ENCODE data around the gene LEKR1.

LEKR1 gene

DNA sequence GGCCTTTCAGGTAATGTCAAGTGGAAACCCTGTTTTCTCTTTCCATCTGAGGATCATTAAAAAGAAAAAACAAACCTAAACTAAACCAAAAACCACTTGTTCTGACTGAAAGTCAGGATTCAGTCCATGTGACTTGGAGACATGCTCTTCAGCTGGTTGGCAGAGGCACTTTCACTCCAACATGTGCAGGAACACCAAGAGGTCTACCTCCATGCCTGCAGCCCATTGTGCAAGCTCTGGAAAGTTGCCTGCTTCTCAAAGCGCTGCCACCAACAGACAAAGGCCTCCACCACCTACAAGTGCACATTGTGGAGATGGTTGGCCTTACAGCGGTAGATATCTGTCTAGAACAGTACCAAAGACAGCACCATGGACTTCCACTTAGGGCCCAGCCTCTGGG lies 161.8 kb downstream of the LEKR1 start:
- no peak for DNase-seq

DNA sequence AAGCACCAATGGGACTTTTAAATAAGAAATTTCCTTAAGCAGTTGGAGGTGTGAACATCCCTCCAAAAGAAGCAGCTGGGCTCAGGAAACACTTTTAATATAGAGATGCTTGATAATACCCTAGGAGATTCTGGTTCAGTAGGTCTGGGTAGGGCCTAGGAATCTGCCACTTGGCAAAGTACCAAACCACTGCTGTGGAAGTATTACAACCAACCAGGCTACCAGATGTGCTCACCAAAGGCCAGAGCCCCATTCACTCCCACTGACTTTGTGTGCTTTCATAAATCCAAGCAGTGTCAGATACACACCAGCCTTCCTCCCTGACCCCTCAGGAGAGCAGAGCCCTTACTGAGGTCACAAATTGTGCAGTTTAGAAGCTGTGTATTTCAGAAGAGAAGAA lies 171.2 kb downstream of the LEKR1 start:
- DNase-seq = no peak

- DNase-seq = no peak
These were observed 175.2 kb downstream of the LEKR1 start for GRCh38 chr3:157001221-157001957.

GRCh38 chr3:157021679-157022078 lies 195.5 kb downstream of the LEKR1 start:
- DNase-seq = no peak

DNA sequence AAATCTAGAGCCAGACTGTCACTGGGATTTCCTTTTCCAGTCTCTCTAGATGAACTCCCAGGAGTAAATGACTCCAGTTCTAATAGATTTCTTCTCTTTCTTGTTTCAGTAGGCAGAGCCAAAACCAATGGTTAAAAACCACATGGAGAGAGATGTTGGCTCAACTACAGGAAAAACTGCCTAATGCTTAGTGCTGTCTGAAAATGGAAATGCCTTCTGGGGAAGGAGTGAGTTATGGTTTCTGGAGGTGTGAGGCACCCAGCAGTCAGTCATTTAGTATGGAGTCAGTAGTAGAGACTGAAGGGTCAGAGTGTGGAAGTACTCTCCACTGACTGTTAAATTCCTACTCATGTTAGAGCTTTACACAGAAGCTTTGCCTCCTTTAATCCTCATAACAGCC lies 197.1 kb downstream of the LEKR1 start:
- DNase-seq = no peak

- no peak for DNase-seq
These were observed 199.9 kb downstream of the LEKR1 start for GRCh38 chr3:157026091-157026490.

DNA sequence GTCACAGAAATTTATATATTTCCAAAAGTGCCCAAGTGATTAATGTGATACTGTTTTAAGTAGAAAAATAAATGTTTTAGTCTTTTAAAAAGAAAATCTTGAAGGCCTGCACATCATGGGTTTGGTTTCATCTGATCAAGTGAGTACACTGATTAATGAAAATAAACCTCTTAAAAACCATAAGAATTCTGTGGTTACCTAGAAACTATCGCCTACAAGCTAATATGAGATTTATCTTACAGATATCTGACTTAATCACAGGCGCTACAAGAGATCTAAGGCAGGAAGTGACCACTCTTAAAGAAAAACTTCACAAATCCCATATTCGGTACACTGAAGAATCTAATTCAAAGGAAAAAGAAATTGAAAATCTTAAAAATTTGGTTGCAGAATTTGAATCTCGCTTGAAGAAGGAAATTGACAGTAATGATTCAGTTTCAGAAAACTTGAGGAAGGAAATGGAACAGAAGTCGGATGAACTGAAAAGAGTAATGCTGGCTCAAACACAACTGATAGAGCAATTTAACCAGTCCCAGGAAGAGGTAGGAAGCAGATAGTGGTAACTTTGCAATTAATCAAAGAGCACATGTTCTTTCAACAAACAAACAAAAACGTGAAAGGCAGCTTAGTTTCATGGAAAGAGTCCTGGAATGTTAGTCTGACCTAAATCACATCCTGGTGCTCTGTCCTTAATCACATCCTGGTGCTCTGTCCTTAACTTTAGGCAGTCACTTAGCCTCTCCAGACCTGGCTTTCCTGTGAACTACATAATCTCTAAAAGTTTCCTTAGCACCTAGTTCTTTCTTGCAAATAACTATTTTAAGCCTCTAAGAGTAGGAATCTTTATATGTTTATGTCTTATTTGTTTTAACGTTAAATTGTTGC lies 201.9 kb downstream of the LEKR1 start:
- DNase-seq = no peak

GRCh38 chr3:157029365-157029790 lies 203.2 kb downstream of the LEKR1 start:
- no peak for DNase-seq

- no peak for DNase-seq
These were observed 204.6 kb downstream of the LEKR1 start for GRCh38 chr3:157030712-157031111.

DNA sequence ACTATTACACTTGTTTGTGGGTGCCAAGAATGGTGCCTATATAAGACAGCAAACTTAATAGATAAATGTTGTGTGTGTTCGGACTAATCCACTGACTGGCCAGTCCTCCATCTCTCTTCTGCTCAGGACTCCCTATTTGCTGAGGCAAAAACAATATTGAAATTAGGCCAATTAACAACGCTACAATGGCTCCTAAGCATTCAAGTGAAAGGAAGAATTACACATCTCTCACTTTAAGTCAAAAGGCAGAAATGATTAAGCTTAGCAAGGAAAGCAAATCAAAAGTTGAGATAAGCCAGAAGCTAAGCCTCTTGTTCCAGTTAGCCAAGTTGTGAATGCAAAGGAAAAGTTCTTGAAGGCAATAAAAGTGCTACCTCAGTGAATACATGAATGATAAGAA lies 206.8 kb downstream of the LEKR1 start:
- no peak for DNase-seq

- no peak for DNase-seq
These were observed 214.3 kb downstream of the LEKR1 start for GRCh38 chr3:157040456-157040855.

- DNase-seq = no peak
These were observed 216.1 kb downstream of the LEKR1 start for GRCh38 chr3:157042226-157042625.

- DNase-seq = no peak
These were observed 217.6 kb downstream of the LEKR1 start for GRCh38 chr3:157043771-157044170.

DNA sequence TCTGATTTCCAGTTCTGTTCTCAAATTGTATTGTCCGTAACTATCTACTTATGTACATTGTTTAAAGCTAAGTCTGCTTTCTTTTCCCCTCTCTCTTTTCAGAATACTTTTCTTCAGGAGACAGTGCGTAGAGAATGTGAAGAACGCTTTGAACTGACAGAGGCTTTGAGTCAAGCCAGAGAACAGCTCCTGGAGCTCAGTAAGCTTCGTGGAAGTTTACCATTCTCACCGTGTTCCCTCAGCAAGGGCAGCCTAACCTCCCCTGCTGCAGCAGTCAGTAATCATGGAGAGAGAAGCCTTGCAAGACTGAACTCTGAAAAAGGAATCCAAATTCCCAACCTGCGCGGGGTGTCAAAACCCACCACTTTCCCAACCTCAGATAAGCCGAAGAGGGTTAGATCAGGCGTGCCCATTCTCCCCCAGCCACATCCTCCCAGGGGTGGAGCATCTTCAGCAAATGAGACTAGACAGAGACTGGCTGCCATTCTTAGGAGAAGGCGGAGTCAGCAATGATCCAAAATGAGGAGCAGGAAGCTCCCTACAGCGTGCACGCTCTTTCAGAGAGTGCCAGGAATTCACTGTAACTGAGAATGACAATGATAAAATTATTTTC lies 219.2 kb downstream of the LEKR1 start:
- DNase-seq = no peak

DNA sequence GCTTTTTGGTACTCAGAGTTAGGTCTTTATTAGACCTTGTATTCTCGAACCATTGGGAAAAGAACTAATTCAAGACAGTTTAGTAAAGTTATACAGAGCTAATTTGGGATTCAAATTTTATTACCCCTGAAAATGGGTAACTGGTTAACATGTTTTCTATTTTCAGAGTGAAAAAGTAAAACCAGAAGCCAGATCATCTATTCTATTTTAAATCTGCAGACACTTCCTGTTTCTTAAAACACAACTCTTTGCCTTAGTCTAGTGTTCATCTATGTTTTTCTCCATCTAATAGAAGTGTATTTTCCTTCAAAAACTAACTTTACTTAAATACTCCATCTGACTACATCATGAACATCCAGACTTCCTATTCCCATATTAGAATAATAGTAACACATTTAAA lies 220.4 kb downstream of the LEKR1 start:
- DNase-seq = no peak

GRCh38 chr3:157051055-157051454 lies 224.9 kb downstream of the LEKR1 start:
- DNase-seq = no peak

GRCh38 chr3:157051591-157051990 lies 225.4 kb downstream of the LEKR1 start:
- no peak for DNase-seq

GRCh38 chr3:157056035-157056434 lies 229.9 kb downstream of the LEKR1 start:
- DNase-seq = no peak

GRCh38 chr3:157058392-157059071 lies 232.4 kb downstream of the LEKR1 start:
- no peak for DNase-seq

DNA sequence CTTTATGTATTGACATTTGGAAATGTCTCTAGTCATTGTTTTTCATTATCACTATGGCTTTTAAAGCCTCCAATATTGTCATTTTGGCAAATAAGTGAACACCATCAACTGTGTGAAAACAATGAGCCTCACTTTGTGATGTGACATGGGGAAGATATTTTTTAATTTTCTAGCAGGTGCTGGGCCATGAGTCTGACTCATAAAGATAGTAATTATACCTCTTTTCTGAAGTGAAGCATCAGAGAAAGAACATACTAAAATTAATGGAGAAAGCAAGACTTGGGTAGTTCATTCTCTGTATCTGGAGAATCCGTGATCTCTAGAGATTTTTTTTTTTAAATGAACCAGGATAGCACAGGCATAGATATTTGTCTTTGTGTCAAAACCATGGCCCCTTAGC lies 233.0 kb downstream of the LEKR1 start:
- no peak for DNase-seq

DNA sequence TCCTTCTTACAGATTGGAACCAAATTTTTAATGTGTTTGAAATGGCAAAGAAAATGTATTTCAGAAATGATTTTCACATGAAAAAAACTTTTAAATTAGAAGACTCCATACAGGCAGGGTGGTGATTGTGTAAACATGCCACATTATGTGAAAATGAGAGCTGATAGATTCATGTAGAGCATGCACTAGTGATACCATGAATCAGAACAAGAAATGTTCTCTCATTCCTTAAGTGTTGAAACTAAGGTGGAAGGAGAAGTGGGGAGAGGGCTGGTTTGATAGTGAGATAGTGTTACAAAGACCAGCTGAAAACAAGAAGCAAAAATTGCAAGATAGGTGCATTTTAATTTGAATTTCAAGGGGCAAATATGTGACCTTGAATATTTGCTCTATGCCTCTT lies 233.5 kb downstream of the LEKR1 start:
- no peak for DNase-seq

DNA sequence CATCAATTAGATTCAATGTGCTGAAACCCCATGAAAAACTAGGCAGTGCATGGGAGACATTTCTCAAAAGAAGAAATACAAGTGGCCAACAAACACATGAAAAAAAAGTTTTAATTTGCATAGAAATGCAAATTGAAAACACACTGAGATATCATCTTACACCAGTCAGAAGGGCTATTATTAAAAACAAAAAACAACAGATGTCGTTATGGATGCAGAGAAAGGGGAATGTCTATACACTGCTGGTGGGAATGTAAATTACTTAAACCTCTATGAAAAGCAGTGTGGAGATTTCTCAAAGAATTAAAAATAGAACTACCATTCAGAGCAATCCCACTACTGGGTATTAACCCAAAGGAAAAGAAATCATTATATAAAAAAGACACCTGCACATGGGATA lies 235.1 kb downstream of the LEKR1 start:
- no peak for DNase-seq

GRCh38 chr3:157063469-157063868 lies 237.3 kb downstream of the LEKR1 start:
- no peak for DNase-seq
